OCI-LY7 (cell line): Measurements from ENCODE around the gene CELF4. TPM values are rescaled to one million over a fixed set of nuclear protein-coding genes. Genes with fewer than 3 reads are reported as not detected.

Source experiments
- BruUV-seq: library from RNA; stranded (reverse); fragments of 400-500 nt; replicated peaks from 2 replicates; lab custom pipeline; 2021; lab: Mats Ljungman, UMichigan
- CTCF ChIA-PET: fragments of 300-600 bp; sonication (Branson Sonifier 250); formaldehyde crosslinking; loops from one replicate; lab custom pipeline; 2022; ENCODE audit warnings: antibody characterized with exemption; ENCODE audit not compliant: unreplicated experiment; lab: Charles Lee
- POLR2A ChIA-PET: fragments of 300-600 bp; sonication (Branson Sonifier 250); formaldehyde crosslinking; loops from one replicate; lab custom pipeline; 2022; ENCODE audit warnings: antibody characterized with exemption; lab: Charles Lee
- DNase-seq: peaks from one replicate; pipeline ENCODE4 v3.0.0-alpha.2; 2015; ENCODE audit warnings: low spot score
- H2AFZ ChIP-seq: fragments of 200-600 bp; sonication (generic), shearing (Covaris generic); 2 replicates; pipeline ENCODE4 v1.6.1; 2014; ENCODE audit warnings: mild to moderate bottlenecking, antibody characterized with exemption, low read length, moderate library complexity
- H3K27ac ChIP-seq: fragments of 200-600 bp; sonication (generic); 2 replicates; pipeline ENCODE4 v1.5.1; 2014; ENCODE audit warnings: mixed run types, low read depth, mild to moderate bottlenecking, moderate library complexity, low read length, inconsistent platforms; ENCODE audit not compliant: poor library complexity, severe bottlenecking
- H3K36me3 ChIP-seq: fragments of 200-600 bp; sonication (generic); 2 replicates; pipeline ENCODE4 v1.6.1; 2014; ENCODE audit warnings: mild to moderate bottlenecking, antibody characterized with exemption, low read length, moderate library complexity, mixed read lengths; ENCODE audit not compliant: insufficient read depth
- H3K4me1 ChIP-seq: fragments of 200-600 bp; sonication (generic); 2 replicates; pipeline ENCODE4 v1.5.1; 2014; ENCODE audit warnings: mild to moderate bottlenecking, low read length; ENCODE audit not compliant: insufficient read depth, poor library complexity, severe bottlenecking
- H3K4me2 ChIP-seq: fragments of 200-600 bp; sonication (generic); 2 replicates; pipeline ENCODE4 v1.6.1; 2014; ENCODE audit warnings: mild to moderate bottlenecking, low read length
- H3K4me3 ChIP-seq: fragments of 200-600 bp; sonication (generic); 2 replicates; pipeline ENCODE4 v1.5.1; 2014; ENCODE audit warnings: mild to moderate bottlenecking, low read depth, low read length; ENCODE audit not compliant: poor library complexity, severe bottlenecking
- H3K79me2 ChIP-seq: fragments of 200-600 bp; sonication (generic); 2 replicates; pipeline ENCODE4 v1.6.1; 2016; ENCODE audit warnings: low read depth, mild to moderate bottlenecking, low read length, moderate library complexity, mixed read lengths; ENCODE audit not compliant: insufficient read depth
- H3K9me2 ChIP-seq: fragments of 200-600 bp; sonication (generic); 2 replicates; pipeline ENCODE4 v1.6.1; 2016; ENCODE audit warnings: mild to moderate bottlenecking, low read length, mixed read lengths; ENCODE audit not compliant: insufficient read depth
- H3K9me3 ChIP-seq: fragments of 200-600 bp; sonication (generic); 2 replicates; pipeline ENCODE4 v1.6.1; 2014; ENCODE audit warnings: mild to moderate bottlenecking, mixed run types, low read length, mixed read lengths
- H4K20me1 ChIP-seq: fragments of 200-600 bp; sonication (generic); 2 replicates; pipeline ENCODE4 v1.6.1; 2014; ENCODE audit warnings: mild to moderate bottlenecking, antibody characterized with exemption, low read length, moderate library complexity, mixed read lengths; ENCODE audit not compliant: insufficient read depth
- EZH2phosphoT487 ChIP-seq: fragments of 200-600 bp; sonication (generic); IDR thresholded peaks from 2 replicates; pipeline ENCODE4 v1.6.1; 2018; ENCODE audit warnings: low read depth, borderline replicate concordance, mild to moderate bottlenecking, mixed run types, antibody characterized with exemption, low read length, moderate library complexity, mixed read lengths
- intact Hi-C: fragments of 100-400 bp; cut with micrococcal nuclease; formaldehyde crosslinking; loops from one replicate; pipeline ENCODE4 v1.10.0; 2022; ENCODE audit not compliant: unreplicated experiment
- total RNA-seq, 2 experiments: library from RNA; depleted of rRNA in 1 of 2; stranded (reverse); fragments of >200 nt in 1 of 2; shearing (Covaris generic) in 1 of 2; gene quantifications; 2 replicates each; pipeline ENCODE4 v1.2.3, GENCODE V29; 2014 to 2022
- TF ChIP-seq, protein P1 (sequence below): fragments of 200-600 bp; sonication (generic); conservative IDR thresholded peaks from 2 replicates; pipeline ENCODE4 v1.5.1; 2014; ENCODE audit warnings: mild to moderate bottlenecking, antibody characterized with exemption, low read length, moderate library complexity, mixed read lengths

The CELF4 gene
- total RNA-seq, 2 experiments from 2014 or later = not detected

DNA sequence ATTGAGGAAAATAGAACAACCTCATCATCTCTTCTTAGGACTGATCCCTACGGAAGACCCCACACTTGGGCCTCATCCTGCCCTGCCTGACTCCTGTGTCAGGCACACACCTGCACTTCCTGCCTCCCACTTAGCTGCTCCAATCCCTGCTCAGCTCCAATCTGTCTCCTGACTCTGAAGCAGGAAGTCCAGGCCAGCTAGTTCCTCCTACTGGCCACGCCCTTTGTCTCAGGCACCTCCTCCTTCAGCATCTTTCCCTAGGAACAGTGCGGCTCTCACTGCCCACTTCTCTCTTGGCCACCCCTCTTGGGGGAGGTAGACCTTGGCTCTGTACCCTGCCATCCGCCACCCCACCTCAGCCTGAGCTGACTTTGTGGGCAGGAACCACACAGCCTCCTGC lies 135.8 kb downstream of the CELF4 start:
- peaks cover 7% of the 10 kb centered on the region for H3K4me1 ChIP-seq
- H3K79me2 ChIP-seq = no peaks in the 10 kb centered on the region
- H4K20me1 ChIP-seq = no peaks in the 10 kb centered on the region
- no peaks in the 10 kb centered on the region for H3K9me2 ChIP-seq
- intact Hi-C loops = no loop called here
- DNase-seq = peak; percentile 25
- ChIA-PET CTCF (no interaction called here), POLR2A (no interaction called here)
- no peak overlapping the region for H3K4me2 ChIP-seq
- no TSS peak for BruUV-seq
- H3K9me3 ChIP-seq = no peaks in the 10 kb centered on the region
- H3K36me3 ChIP-seq = no peaks in the 10 kb centered on the region
- no peak overlapping the region for H3K4me3 ChIP-seq
- peak overlapping the region; percentile 61 for H2AFZ ChIP-seq
- TF ChIP-seq EZH2phosphoT487 = no peak
- TF ChIP-seq, protein P1, sequence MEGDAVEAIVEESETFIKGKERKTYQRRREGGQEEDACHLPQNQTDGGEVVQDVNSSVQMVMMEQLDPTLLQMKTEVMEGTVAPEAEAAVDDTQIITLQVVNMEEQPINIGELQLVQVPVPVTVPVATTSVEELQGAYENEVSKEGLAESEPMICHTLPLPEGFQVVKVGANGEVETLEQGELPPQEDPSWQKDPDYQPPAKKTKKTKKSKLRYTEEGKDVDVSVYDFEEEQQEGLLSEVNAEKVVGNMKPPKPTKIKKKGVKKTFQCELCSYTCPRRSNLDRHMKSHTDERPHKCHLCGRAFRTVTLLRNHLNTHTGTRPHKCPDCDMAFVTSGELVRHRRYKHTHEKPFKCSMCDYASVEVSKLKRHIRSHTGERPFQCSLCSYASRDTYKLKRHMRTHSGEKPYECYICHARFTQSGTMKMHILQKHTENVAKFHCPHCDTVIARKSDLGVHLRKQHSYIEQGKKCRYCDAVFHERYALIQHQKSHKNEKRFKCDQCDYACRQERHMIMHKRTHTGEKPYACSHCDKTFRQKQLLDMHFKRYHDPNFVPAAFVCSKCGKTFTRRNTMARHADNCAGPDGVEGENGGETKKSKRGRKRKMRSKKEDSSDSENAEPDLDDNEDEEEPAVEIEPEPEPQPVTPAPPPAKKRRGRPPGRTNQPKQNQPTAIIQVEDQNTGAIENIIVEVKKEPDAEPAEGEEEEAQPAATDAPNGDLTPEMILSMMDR = no peak
- no peak overlapping the region for H3K27ac ChIP-seq

DNA sequence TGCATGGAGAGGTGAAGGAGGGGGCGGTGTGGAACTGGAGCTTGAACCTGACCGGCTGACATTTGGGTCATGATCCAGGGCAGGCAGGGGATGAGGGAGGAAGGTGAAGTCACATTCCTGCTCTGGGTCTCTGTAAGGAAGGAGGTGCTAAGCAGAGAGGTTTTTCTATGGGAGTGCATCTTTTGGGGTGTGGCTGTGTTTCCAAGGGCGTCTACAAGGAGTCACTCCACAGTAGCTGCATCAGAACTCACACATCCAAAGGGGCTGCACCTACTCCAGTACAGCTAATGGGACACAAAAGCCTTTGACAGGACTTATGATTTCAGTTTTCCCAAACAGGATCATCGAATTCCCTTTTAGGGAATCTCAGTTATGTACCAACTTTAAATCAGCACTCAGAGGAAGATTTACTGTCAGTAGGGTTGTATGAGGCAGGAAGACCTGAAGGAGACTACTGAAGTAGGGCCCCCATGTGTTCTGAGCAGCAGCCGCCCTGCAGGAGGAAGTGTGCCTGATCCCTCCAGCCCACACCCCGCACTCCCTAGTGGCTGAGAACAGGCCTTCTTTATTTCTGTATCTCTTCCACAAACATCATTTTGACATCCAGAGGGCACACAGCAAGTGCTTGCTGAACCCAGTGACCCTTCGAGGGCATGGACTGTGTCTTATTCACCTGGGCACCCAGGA lies 137.2 kb downstream of the CELF4 start:
- H3K79me2 ChIP-seq = no peaks in the 10 kb centered on the region
- H4K20me1 ChIP-seq = no peaks in the 10 kb centered on the region
- H3K4me3 ChIP-seq = no peak overlapping the region
- H3K9me2 ChIP-seq = no peaks in the 10 kb centered on the region
- POLR2A ChIA-PET = no interaction called here
- no peaks in the 10 kb centered on the region for H3K36me3 ChIP-seq
- H3K4me1 ChIP-seq = peaks cover 7% of the 10 kb centered on the region
- no peak overlapping the region for H3K27ac ChIP-seq
- BruUV-seq = no TSS peak
- TF ChIP-seq EZH2phosphoT487 = no peak
- TF ChIP-seq, protein P1 = no peak
- DNase-seq = no peak
- no peak overlapping the region for H3K4me2 ChIP-seq
- H2AFZ ChIP-seq = no peak overlapping the region
- intact Hi-C loops = no loop called here
- no peaks in the 10 kb centered on the region for H3K9me3 ChIP-seq
- CTCF ChIA-PET = no interaction called here

DNA sequence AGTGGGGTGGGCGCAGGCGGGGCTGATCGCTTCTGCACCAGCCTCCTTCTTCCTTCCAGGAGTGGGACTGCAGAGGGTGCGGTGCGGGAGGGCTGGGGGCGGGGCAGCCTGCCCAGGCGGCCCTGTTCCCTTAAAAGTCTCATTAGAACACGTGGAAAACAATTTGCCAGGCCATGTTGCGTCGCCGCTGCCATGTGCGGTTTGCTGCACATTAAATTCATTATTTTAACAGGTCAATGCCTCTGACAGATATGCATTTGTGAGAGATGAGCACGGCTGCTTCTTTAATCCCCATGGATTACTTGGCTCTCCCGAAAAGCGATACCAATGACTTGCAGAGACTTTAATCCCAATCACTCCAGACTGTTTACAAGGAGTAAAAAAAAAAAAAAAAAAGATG lies 139.0 kb downstream of the CELF4 start:
- no peak overlapping the region for H2AFZ ChIP-seq
- no peaks in the 10 kb centered on the region for H3K79me2 ChIP-seq
- ChIA-PET CTCF (no interaction called here), POLR2A (no interaction called here)
- BruUV-seq = no TSS peak
- H3K4me1 ChIP-seq = peaks cover 7% of the 10 kb centered on the region
- H3K4me3 ChIP-seq = no peak overlapping the region
- no peak overlapping the region for H3K4me2 ChIP-seq
- TF ChIP-seq, protein P1 = no peak
- TF ChIP-seq EZH2phosphoT487 = no peak
- intact Hi-C loops = no loop called here
- no peaks in the 10 kb centered on the region for H3K36me3 ChIP-seq
- DNase-seq = no peak
- no peaks in the 10 kb centered on the region for H3K9me3 ChIP-seq
- H3K27ac ChIP-seq = no peak overlapping the region
- no peaks in the 10 kb centered on the region for H4K20me1 ChIP-seq
- H3K9me2 ChIP-seq = no peaks in the 10 kb centered on the region
